ENCODE results near the gene ZNF326. TPM values are rescaled to one million over a fixed set of nuclear protein-coding genes. Genes with fewer than 3 reads are reported as not detected.
A peak's percentile ranks its signal among the peaks of the same experiment; 100 is the strongest.

ZNF326 gene
- total RNA-seq, 3 donors from 2014 or later: 21.9 to 31.3 (median 23.6) TPM

- intact Hi-C loops (cut with DNase I; ENCODE audit: low total_unique reads): no loop called here
- no peaks in the 10 kb centered on the region for H3K27me3 ChIP-seq
- no peaks in the 10 kb centered on the region for H3K4me1 ChIP-seq
- TF ChIP-seq POLR2A (IDR thresholded peaks at IDR 0.05) (no peak), POLR2AphosphoS5 (IDR thresholded peaks at IDR 0.05) (no peak), CTCF (IDR thresholded peaks at IDR 0.05) (peak; percentile 68 to 84 (median 83))
- no peaks in the 10 kb centered on the region for H3K36me3 ChIP-seq
- H3K9me3 ChIP-seq: no peaks in the 10 kb centered on the region
- no peak overlapping the region for H3K4me3 ChIP-seq
- peak in 1 of 2 donors; percentile 56 for DNase-seq (ENCODE audit: low spot score in 2 of 2)
- H3K27ac ChIP-seq: no peak overlapping the region
Measured at GRCh38 chr1:89987159-89987819, 7.6 kb upstream of the ZNF326 start.

GRCh38 chr1:89989099-89989498 is 5.8 kb upstream of the ZNF326 start:
- Histone ChIP-seq H3K36me3 (no peaks in the 10 kb centered on the region), H3K27me3 (no peaks in the 10 kb centered on the region), H3K9me3 (no peaks in the 10 kb centered on the region), H3K4me1 (no peaks in the 10 kb centered on the region), H3K4me3 (no peak overlapping the region), H3K27ac (no peak overlapping the region)
- DNase-seq (ENCODE audit: low spot score in 2 of 2): no peak
- intact Hi-C loops (cut with DNase I; ENCODE audit: low total_unique reads): no loop called here
- TF ChIP-seq POLR2A (IDR thresholded peaks at IDR 0.05) (no peak), POLR2AphosphoS5 (IDR thresholded peaks at IDR 0.05) (no peak), CTCF (IDR thresholded peaks at IDR 0.05) (no peak)

DNA sequence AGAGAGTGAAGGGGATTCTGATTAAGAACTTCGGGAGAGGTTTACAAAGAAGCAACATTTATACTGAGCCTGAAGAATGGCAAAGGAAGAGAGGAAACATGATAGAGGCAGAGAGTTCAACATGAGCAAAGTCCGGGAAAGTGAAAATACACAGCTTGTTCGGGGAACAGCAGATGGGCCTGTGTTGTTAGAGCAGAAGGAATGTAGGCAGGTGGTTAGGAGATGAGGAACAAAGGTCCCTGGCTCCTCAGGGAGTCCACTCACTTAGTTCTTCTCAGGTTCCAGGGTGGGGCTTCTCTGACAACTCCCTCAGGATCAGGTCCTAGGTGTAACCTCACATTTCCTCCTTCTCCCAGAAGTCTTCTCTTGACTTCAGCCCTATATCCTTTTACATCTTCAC is 5.1 kb upstream of the ZNF326 start:
- intact Hi-C loops (cut with DNase I; ENCODE audit: low total_unique reads): loop anchor here (5.0 kb wide), 1 partner anchor 182 kb away; no protein-coding TSS in a partner anchor
- Histone ChIP-seq H3K36me3 (no peaks in the 10 kb centered on the region), H3K27ac (no peak overlapping the region), H3K27me3 (no peaks in the 10 kb centered on the region), H3K4me1 (no peaks in the 10 kb centered on the region), H3K4me3 (no peak overlapping the region), H3K9me3 (no peaks in the 10 kb centered on the region)
- DNase-seq (ENCODE audit: low spot score in 2 of 2): no peak
- TF ChIP-seq CTCF (IDR thresholded peaks at IDR 0.05) (no peak), POLR2A (IDR thresholded peaks at IDR 0.05) (no peak), POLR2AphosphoS5 (IDR thresholded peaks at IDR 0.05) (no peak)

DNA sequence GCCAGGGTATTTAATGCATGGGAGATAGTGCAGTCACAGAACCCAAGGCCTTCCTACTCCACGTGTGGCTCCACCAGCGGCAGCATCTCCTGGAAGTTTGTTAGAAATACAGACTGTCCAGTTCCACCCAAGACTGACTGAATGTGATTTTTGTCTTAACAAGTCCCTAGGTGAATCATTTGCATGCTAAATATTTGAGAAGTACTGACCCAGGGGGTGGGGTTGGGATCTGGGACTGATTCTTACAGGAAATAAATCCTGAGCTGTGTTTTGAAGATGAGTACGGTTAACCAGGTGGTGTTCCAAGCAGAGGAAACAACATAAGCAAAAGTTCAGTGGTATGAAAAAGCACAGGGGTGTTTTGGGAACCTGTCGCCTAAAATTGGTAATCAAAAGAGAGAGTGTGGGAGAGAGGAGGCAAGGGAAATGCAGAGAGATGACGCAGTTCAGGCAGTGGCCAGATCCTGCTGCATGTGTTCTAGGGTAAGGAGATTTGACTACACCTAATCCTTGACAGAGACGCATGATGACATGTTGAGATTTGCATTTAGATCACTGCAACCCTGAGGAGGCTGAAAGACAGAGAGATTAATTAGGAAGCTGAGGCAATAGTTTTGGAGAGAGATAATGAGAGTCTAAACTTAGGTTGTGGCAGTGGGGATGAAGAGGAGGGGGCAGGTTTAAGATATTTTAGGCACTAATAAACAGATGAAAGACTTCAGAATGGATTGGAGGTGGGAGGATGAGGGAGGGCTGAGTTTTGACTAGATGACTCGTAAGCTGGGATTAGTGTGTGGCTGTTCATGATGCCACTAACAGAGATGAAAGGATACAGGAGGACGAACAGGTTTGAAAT is 3.7 kb upstream of the ZNF326 start:
- H3K36me3 ChIP-seq: no peaks in the 10 kb centered on the region
- no peaks in the 10 kb centered on the region for H3K27me3 ChIP-seq
- intact Hi-C loops (cut with DNase I; ENCODE audit: low total_unique reads): loop anchor here (5.0 kb wide), 1 partner anchor 184 kb away; no protein-coding TSS in a partner anchor

More for the DNA sequence above, 3.7 kb upstream of the ZNF326 start:
- TF ChIP-seq POLR2A (IDR thresholded peaks at IDR 0.05): no peak
- TF ChIP-seq CTCF (IDR thresholded peaks at IDR 0.05): no peak
- TF ChIP-seq POLR2AphosphoS5 (IDR thresholded peaks at IDR 0.05): no peak
- Histone ChIP-seq H3K27ac (no peak overlapping the region), H3K4me3 (no peak overlapping the region), H3K4me1 (no peaks in the 10 kb centered on the region), H3K9me3 (no peaks in the 10 kb centered on the region)
- DNase-seq (ENCODE audit: low spot score in 2 of 2): no peak
